Breast epithelium (tissue), 4 donors: ENCODE measurements around the gene ERCC5. TPM values are rescaled to one million over a fixed set of nuclear protein-coding genes. Genes with fewer than 3 reads are reported as not detected.

Source experiments
- DNase-seq, 2 donors: peaks; one replicate each; pipeline ENCODE4 v3.0.0-alpha.2; 2019; ENCODE audit warnings: low spot score in 2 of 2
- H3K27ac ChIP-seq, 2 donors: fragments of 200-600 bp; sonication (generic) in 1 of 2; one replicate each; pipeline ENCODE4 v1.5.1; 2016 to 2019; ENCODE audit warnings: mild to moderate bottlenecking in 1 of 2
- H3K27me3 ChIP-seq, 2 donors: fragments of 200-600 bp; sonication (generic) in 1 of 2; one replicate each; pipeline versions ENCODE4 v1.5.1 to v1.6.0; 2017 to 2019; ENCODE audit warnings: control low read depth in 1 of 2, mild to moderate bottlenecking in 1 of 2
- H3K36me3 ChIP-seq: fragments of 200-600 bp; one replicate; pipeline ENCODE4 v1.5.1; 2019
- H3K4me1 ChIP-seq, 2 donors: fragments of 200-600 bp; sonication (generic); one replicate each; pipeline ENCODE4 v1.5.1; 2016 to 2019; ENCODE audit warnings: control low read depth in 1 of 2
- H3K4me3 ChIP-seq, 3 donors: fragments of 200-600 bp; sonication (generic); 1 replicate in 2 of 3; 2 replicates in 1 of 3; pipeline ENCODE4 v1.5.1; 2016 to 2019; ENCODE audit warnings: mild to moderate bottlenecking in 3 of 3, moderate library complexity in 2 of 3
- H3K9me3 ChIP-seq, 2 donors: fragments of 200-600 bp; sonication (generic) in 1 of 2; one replicate each; pipeline ENCODE4 v1.5.1; 2016 to 2019; ENCODE audit warnings: control low read depth in 1 of 2
- POLR2A ChIP-seq: fragments of 450-650 bp; IDR thresholded peaks from one replicate; pipeline ENCODE4 v1.6.1; 2016; ENCODE audit warnings: antibody characterized with exemption, mild to moderate bottlenecking, moderate library complexity
- POLR2AphosphoS5 ChIP-seq, 3 donors: sonication (generic); formaldehyde crosslinking; IDR thresholded peaks; one replicate each; pipeline ENCODE4 v1.6.1; 2017; ENCODE audit warnings: antibody characterized with exemption in 3 of 3
- intact Hi-C: fragments of 100-400 bp; cut with DNase I; formaldehyde crosslinking; loops from one replicate; pipeline ENCODE4 v1.15.1; 2023; ENCODE audit warnings: low total_unique reads
- total RNA-seq, 3 donors: library from RNA; depleted of rRNA; stranded (reverse); fragments of >200 nt; gene quantifications; one replicate each; pipeline ENCODE4 v1.1.0, GENCODE V29; 2016
- TF ChIP-seq, protein P1 (sequence below), 3 donors: fragments of 450-650 bp; IDR thresholded peaks; one replicate each; pipeline ENCODE4 v1.5.1; 2016 to 2017; ENCODE audit warnings: antibody characterized with exemption in 3 of 3, mild to moderate bottlenecking in 3 of 3, moderate library complexity in 3 of 3

Gene ERCC5
- total RNA-seq, 3 donors from 2014 or later, result 76.0 to 85.0 (median 77.6) TPM

- DNase-seq, result no peak
- TF ChIP-seq, protein P1, sequence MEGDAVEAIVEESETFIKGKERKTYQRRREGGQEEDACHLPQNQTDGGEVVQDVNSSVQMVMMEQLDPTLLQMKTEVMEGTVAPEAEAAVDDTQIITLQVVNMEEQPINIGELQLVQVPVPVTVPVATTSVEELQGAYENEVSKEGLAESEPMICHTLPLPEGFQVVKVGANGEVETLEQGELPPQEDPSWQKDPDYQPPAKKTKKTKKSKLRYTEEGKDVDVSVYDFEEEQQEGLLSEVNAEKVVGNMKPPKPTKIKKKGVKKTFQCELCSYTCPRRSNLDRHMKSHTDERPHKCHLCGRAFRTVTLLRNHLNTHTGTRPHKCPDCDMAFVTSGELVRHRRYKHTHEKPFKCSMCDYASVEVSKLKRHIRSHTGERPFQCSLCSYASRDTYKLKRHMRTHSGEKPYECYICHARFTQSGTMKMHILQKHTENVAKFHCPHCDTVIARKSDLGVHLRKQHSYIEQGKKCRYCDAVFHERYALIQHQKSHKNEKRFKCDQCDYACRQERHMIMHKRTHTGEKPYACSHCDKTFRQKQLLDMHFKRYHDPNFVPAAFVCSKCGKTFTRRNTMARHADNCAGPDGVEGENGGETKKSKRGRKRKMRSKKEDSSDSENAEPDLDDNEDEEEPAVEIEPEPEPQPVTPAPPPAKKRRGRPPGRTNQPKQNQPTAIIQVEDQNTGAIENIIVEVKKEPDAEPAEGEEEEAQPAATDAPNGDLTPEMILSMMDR (IDR thresholded peaks at IDR 0.05), result no peak
- TF ChIP-seq POLR2A (no peak), POLR2AphosphoS5 (IDR thresholded peaks at IDR 0.05) (no peak)
These were observed 40.2 kb upstream of the ERCC5 start for GRCh38 chr13:102805680-102806079.

GRCh38 chr13:102807699-102808098, 38.1 kb upstream of the ERCC5 start:
- Histone ChIP-seq H3K9me3 (peaks cover 5 to 10% of the 10 kb centered on the region in 2 donors), H3K4me3 (no peak overlapping the region), H3K27me3 (no peaks in the 10 kb centered on the region), H3K4me1 (no peaks in the 10 kb centered on the region), H3K36me3 (no peaks in the 10 kb centered on the region), H3K27ac (no peak overlapping the region)
- intact Hi-C loops, result no loop called here
- no peak for DNase-seq
- no peak for TF ChIP-seq POLR2AphosphoS5 (IDR thresholded peaks at IDR 0.05)
- TF ChIP-seq, protein P1 (IDR thresholded peaks at IDR 0.05), result no peak
- no peak for TF ChIP-seq POLR2A

More at GRCh38 chr13:102805680-102806079, 40.2 kb upstream of the ERCC5 start:
- no peaks in the 10 kb centered on the region for H3K36me3 ChIP-seq
- no peaks in the 10 kb centered on the region for H3K4me1 ChIP-seq
- no peak overlapping the region for H3K27ac ChIP-seq
- intact Hi-C loops, result no loop called here
- no peaks in the 10 kb centered on the region for H3K27me3 ChIP-seq
- H3K4me3 ChIP-seq, result no peak overlapping the region
- H3K9me3 ChIP-seq, result peaks cover 0 to 2% of the 10 kb centered on the region in 2 donors

- Histone ChIP-seq H3K9me3 (peaks cover 5 to 10% of the 10 kb centered on the region in 2 donors), H3K4me1 (no peaks in the 10 kb centered on the region), H3K27ac (no peak overlapping the region), H3K27me3 (no peaks in the 10 kb centered on the region), H3K36me3 (no peaks in the 10 kb centered on the region), H3K4me3 (no peak overlapping the region)
- DNase-seq, result no peak
- no peak for TF ChIP-seq POLR2AphosphoS5 (IDR thresholded peaks at IDR 0.05)
- TF ChIP-seq, protein P1 (IDR thresholded peaks at IDR 0.05), result no peak
- no peak for TF ChIP-seq POLR2A
- intact Hi-C loops, result no loop called here
These were observed 33.1 kb upstream of the ERCC5 start for GRCh38 chr13:102812611-102813287.

DNA sequence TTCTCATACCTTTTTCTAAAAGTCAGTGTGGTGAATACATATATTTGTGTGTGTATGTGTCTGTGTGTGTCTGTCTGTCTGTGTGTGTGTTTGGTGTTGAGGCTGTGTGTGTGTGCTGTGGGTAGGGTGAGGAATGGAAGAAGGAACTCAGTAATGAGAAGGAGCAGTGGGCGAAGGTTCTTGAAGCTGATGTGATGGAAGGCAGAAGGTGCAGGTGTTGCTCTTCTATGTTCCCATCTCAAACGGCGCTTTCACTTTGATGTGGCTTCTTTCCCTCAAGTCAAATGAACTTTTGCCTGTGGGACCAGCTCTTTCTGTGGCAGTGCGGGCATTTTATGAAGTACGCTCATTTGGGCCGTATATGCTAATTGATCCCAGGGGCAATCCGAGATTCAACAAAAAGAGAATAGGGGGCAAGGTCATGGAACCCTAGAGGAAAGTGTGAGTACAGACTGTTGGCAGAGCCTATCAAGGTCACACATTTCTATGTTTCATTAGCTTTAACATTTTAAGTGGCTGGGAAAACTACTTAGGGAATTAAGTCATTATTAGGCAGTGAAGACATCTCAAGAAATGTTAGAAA, 31.7 kb upstream of the ERCC5 start:
- Histone ChIP-seq H3K9me3 (peaks cover 5 to 10% of the 10 kb centered on the region in 2 donors), H3K27me3 (no peaks in the 10 kb centered on the region), H3K4me3 (no peak overlapping the region), H3K4me1 (no peaks in the 10 kb centered on the region), H3K27ac (no peak overlapping the region), H3K36me3 (no peaks in the 10 kb centered on the region)
- intact Hi-C loops, result no loop called here
- TF ChIP-seq POLR2AphosphoS5 (IDR thresholded peaks at IDR 0.05), result no peak
- TF ChIP-seq POLR2A, result no peak
- TF ChIP-seq, protein P1 (IDR thresholded peaks at IDR 0.05), result no peak
- DNase-seq, result no peak

GRCh38 chr13:102814793-102815192, 31.0 kb upstream of the ERCC5 start:
- H3K27me3 ChIP-seq, result no peaks in the 10 kb centered on the region
- H3K4me3 ChIP-seq, result no peak overlapping the region
- H3K36me3 ChIP-seq, result no peaks in the 10 kb centered on the region
- TF ChIP-seq, protein P1 (IDR thresholded peaks at IDR 0.05), result no peak
- no peak for TF ChIP-seq POLR2A
- TF ChIP-seq POLR2AphosphoS5 (IDR thresholded peaks at IDR 0.05), result no peak
- H3K27ac ChIP-seq, result no peak overlapping the region
- no peaks in the 10 kb centered on the region for H3K4me1 ChIP-seq
- DNase-seq, result no peak
- intact Hi-C loops, result no loop called here
- H3K9me3 ChIP-seq, result peaks cover 5 to 10% of the 10 kb centered on the region in 2 donors
